ENCODE measurements around the gene TDP1. TPM values are rescaled to one million over a fixed set of nuclear protein-coding genes. Genes with fewer than 3 reads are reported as not detected.

TDP1 gene
- total and polyA plus RNA-seq, 4 donors, result 3.3 to 10.6 (median 4.2) TPM

GRCh38 chr14:90042496-90043252, 86.9 kb downstream of the TDP1 start:
- WGBS, result 95% methylated on average over 9 of the region's 9 CpGs
- DNase-seq (ENCODE audit: low spot score), result no peak

More at GRCh38 chr14:90042496-90043252, 86.9 kb downstream of the TDP1 start:
- Histone ChIP-seq H3K4me1 (ENCODE audit: control insufficient read depth in 4 of 4, insufficient read depth in 4 of 4, low read length in 3 of 4) (no peaks in the 10 kb centered on the region), H3K9ac (ENCODE audit: low read depth in 1 of 2, low read length in 2 of 2) (no peak overlapping the region), H3K9me3 (ENCODE audit: control insufficient read depth in 4 of 4, low read length in 3 of 4) (no peaks in the 10 kb centered on the region), H3K4me3 (ENCODE audit: low read depth in 1 of 3, low read length in 3 of 3) (no peak overlapping the region), H3K36me3 (ENCODE audit: control insufficient read depth in 4 of 4, insufficient read depth in 3 of 4, low read depth in 1 of 4, low read length in 3 of 4) (no peaks in the 10 kb centered on the region), H3K27ac (ENCODE audit: low read depth in 1 of 2, low read length in 2 of 2) (no peak overlapping the region), H3K27me3 (ENCODE audit: control insufficient read depth in 4 of 4, insufficient read depth in 4 of 4, low read length in 3 of 4) (no peaks in the 10 kb centered on the region)
- TF ChIP-seq YY1 (IDR thresholded peaks at IDR 0.05), result no peak
- TF ChIP-seq NR2F2 (IDR thresholded peaks at IDR 0.05), result no peak
- no peak for TF ChIP-seq FOXA2 (IDR thresholded peaks at IDR 0.05)
- TF ChIP-seq SP1 (IDR thresholded peaks at IDR 0.05), result no peak
- no peak for TF ChIP-seq HNF4A (conservative IDR thresholded peaks at IDR 0.05)
- no peak for TF ChIP-seq EGR1 (IDR thresholded peaks at IDR 0.05; ENCODE audit: low read depth in 2 of 2)
- no peak for TF ChIP-seq FOXA1 (IDR thresholded peaks at IDR 0.05)
- TF ChIP-seq TAF1 (conservative IDR thresholded peaks at IDR 0.05), result no peak
- no peak for TF ChIP-seq GABPA (IDR thresholded peaks at IDR 0.05 in 1 of 2, conservative IDR thresholded peaks at IDR 0.05 in 1 of 2)
- no peak for TF ChIP-seq RAD21 (IDR thresholded peaks at IDR 0.05)
- TF ChIP-seq JUND (IDR thresholded peaks at IDR 0.05), result no peak
- no peak for TF ChIP-seq CTCF (IDR thresholded peaks at IDR 0.05; ENCODE audit: low read depth, low read length, missing input control)
- no peak for TF ChIP-seq REST (IDR thresholded peaks at IDR 0.05)
- no peak for TF ChIP-seq HNF4G (IDR thresholded peaks at IDR 0.05)
- no peak for TF ChIP-seq RXRA (IDR thresholded peaks at IDR 0.05)
- TF ChIP-seq MAX (IDR thresholded peaks at IDR 0.05), result no peak
- TF ChIP-seq ATF3 (IDR thresholded peaks at IDR 0.05), result no peak
- no peak for TF ChIP-seq ZBTB33 (IDR thresholded peaks at IDR 0.05)
